GM12878 (cell line): ENCODE results near the gene F13A1. TPM values are rescaled to one million over a fixed set of nuclear protein-coding genes. Genes with fewer than 3 reads are reported as not detected.

ENCODE experiments used
- ATAC-seq: fragments of 200-7000 bp; cut with Tn5 transposase; 3 replicates; pipeline ENCODE4 v1.9.1; 2020; ENCODE audit warnings: mild to moderate bottlenecking, moderate library complexity
- BruUV-seq: library from RNA; stranded (reverse); fragments of 400-500 nt; replicated peaks from 2 replicates; lab custom pipeline; 2021; lab: Mats Ljungman, UMichigan
- CTCF ChIA-PET: fragments of 300-600 bp; sonication (Branson Sonifier 250); formaldehyde crosslinking; extraction: SDS; loops from one replicate; lab custom pipeline; 2021; ENCODE audit warnings: inconsistent platforms; lab: Yijun Ruan, JAX
- POLR2A ChIA-PET: fragments of 350-600 bp; formaldehyde crosslinking; extraction: SDS; loops from one replicate; lab custom pipeline; 2021; ENCODE audit warnings: inconsistent platforms; lab: Charles Lee
- RAD21 ChIA-PET: fragments of 300-600 bp; sonication (Branson Sonifier 250); formaldehyde crosslinking; loops from one replicate; lab custom pipeline; 2023; ENCODE audit warnings: antibody characterized with exemption; ENCODE audit not compliant: unreplicated experiment; lab: Charles Lee
- SMC1A ChIA-PET: fragments of 300-600 bp; sonication (Branson Sonifier 250); formaldehyde crosslinking; loops from one replicate; lab custom pipeline; 2023; ENCODE audit not compliant: unreplicated experiment, uncharacterized antibody; lab: Charles Lee
- DNase-seq: peaks from one replicate; pipeline ENCODE4 v3.0.0-alpha.2; 2011; ENCODE audit warnings: low read depth, low spot score
- FAIRE-seq: peaks from 3 replicates; lab custom pipeline; 2011; peaks lifted over from hg19 to GRCh38; lab: Jason Lieb, UNC
- H2AFZ ChIP-seq: 2 replicates; pipeline ENCODE4 v1.6.0; 2011; ENCODE audit warnings: low read depth, low read length, control low read depth; ENCODE audit not compliant: control insufficient read depth
- H3K27ac ChIP-seq: 2 replicates; pipeline ENCODE4 v1.5.1; 2011; ENCODE audit warnings: control low read depth; ENCODE audit not compliant: control insufficient read depth, insufficient read depth
- H3K27me3 ChIP-seq, 2 experiments: replicated peaks in 1 of 2; 2 replicates each; pipeline versions ENCODE4 v1.6.0 to v1.6.1; 2011; ENCODE audit warnings: low read length in 1 of 2; ENCODE audit not compliant: control insufficient read depth in 2 of 2, insufficient read depth in 2 of 2
- H3K36me3 ChIP-seq, 2 experiments: 2 replicates each; pipeline ENCODE4 v1.5.1; 2011; ENCODE audit warnings: low read length in 1 of 2; ENCODE audit not compliant: control insufficient read depth in 2 of 2, insufficient read depth in 2 of 2
- H3K4me1 ChIP-seq: 2 replicates; pipeline ENCODE4 v1.6.1; 2011; ENCODE audit warnings: mild to moderate bottlenecking, low read length, moderate library complexity, mixed read lengths; ENCODE audit not compliant: control insufficient read depth, insufficient read depth
- H3K4me2 ChIP-seq: 2 replicates; pipeline ENCODE4 v1.6.0; 2011; ENCODE audit warnings: control low read depth; ENCODE audit not compliant: control insufficient read depth, insufficient read depth
- H3K4me3 ChIP-seq: fragments of 200-600 bp; sonication (generic); 2 replicates; pipeline ENCODE4 v1.5.1; 2016
- H3K79me2 ChIP-seq: 2 replicates; pipeline ENCODE4 v1.6.0; 2011; ENCODE audit warnings: low read length; ENCODE audit not compliant: control insufficient read depth, insufficient read depth
- H3K9ac ChIP-seq: 2 replicates; pipeline ENCODE4 v1.8.0; 2011; ENCODE audit warnings: low read length, control low read depth, mixed read lengths; ENCODE audit not compliant: control insufficient read depth, insufficient read depth
- H3K9me3 ChIP-seq: replicated peaks from 3 replicates; pipeline ENCODE4 v1.5.1; 2011; ENCODE audit warnings: mild to moderate bottlenecking, low read length; ENCODE audit not compliant: control insufficient read depth, insufficient read depth
- H4K20me1 ChIP-seq: 2 replicates; pipeline ENCODE4 v1.6.0; 2011; ENCODE audit not compliant: control insufficient read depth, insufficient read depth
- RAD21 ChIP-seq: IDR thresholded peaks from 2 replicates; pipeline ENCODE4 v1.6.1; 2011; ENCODE audit warnings: mild to moderate bottlenecking, low read depth, low read length, moderate library complexity; ENCODE audit not compliant: insufficient read depth
- SMC3 ChIP-seq: IDR thresholded peaks from 2 replicates; pipeline ENCODE4 v1.6.1; 2011; ENCODE audit warnings: low read length, improper control_type of control experiment, borderline replicate concordance
- YY1 ChIP-seq: IDR thresholded peaks from 2 replicates; pipeline ENCODE4 v1.6.1; 2011; ENCODE audit warnings: low read depth, mild to moderate bottlenecking, low read length
- ZZZ3 ChIP-seq: IDR thresholded peaks from 2 replicates; pipeline ENCODE4 v1.6.1; 2011; ENCODE audit warnings: low read depth; ENCODE audit not compliant: control insufficient read depth, insufficient read length
- in situ Hi-C: fragments of 300-500 bp; cut with MboI; formaldehyde crosslinking; loops from 9 replicates; pipeline ENCODE4 v1.14.3; 2018; ENCODE audit warnings: mixed read lengths
- intact Hi-C: fragments of 100-400 bp; cut with micrococcal nuclease; formaldehyde crosslinking; loops from one replicate; pipeline ENCODE4 v1.14.2; 2022; ENCODE audit not compliant: unreplicated experiment
- microRNA-seq: library from miRNA; unstranded; fragments of <30 nt; microRNA quantifications from one replicate; pipeline ENCODE4, GENCODE V29; 2018
- polyA plus RNA-seq, 11 experiments: library from polyadenylated mRNA; depleted of rRNA in 4 of 11; unstranded in 6 of 11; stranded (reverse) in 5 of 11; fragments of >200 nt; fragmentation: Nextera tagmentation in 4 of 11; fragmentation: Illumina TruSeq in 1 of 11; extraction: Ambion mirVana in 4 of 11; extraction: Trizol in 1 of 11; gene quantifications; 1 replicate in 1 of 11; 2 replicates in 10 of 11; pipeline versions ENCODE4 v1.2.1 to v1.2.3, GENCODE V29; 2011 to 2016; ENCODE audit warnings: inconsistent platforms in 2 of 11, missing spikeins in 2 of 11, low read depth in 1 of 11
- small RNA-seq: library from RNA; depleted of rRNA; stranded (forward); fragments of <200 nt; gene quantifications from one replicate; pipeline ENCODE3, GENCODE V24; 2014
- total RNA-seq, 4 experiments: library from RNA; depleted of rRNA in 3 of 4; stranded (reverse); fragments of >200 nt in 3 of 4; fragmentation: Illumina TruSeq in 1 of 4; extraction: Trizol in 1 of 4; gene quantifications; 2 replicates each; pipeline versions ENCODE4 v1.2.1 to v1.2.3, GENCODE V29; 2013 to 2021
- TF ChIP-seq, protein P1 (sequence below), 3 experiments: IDR thresholded peaks in 2 of 3; conservative IDR thresholded peaks in 1 of 3; 2 replicates each; pipeline ENCODE4 v1.5.1; 2011; ENCODE audit warnings: low read depth in 3 of 3, low read length in 3 of 3, mild to moderate bottlenecking in 3 of 3, control low read depth in 2 of 3, moderate library complexity in 2 of 3, inconsistent platforms in 1 of 3, mixed read lengths in 1 of 3; ENCODE audit not compliant: control insufficient read depth in 2 of 3, insufficient read depth in 1 of 3; ENCODE audit errors: extremely low read depth in 1 of 3

The F13A1 gene
- total and polyA plus RNA-seq, 10 of the 15 experiments (the other 5 are each of a cell fraction or from before 2014, with no cell fraction given): 0.48 to 1.8 (median 1.0) TPM

DNA sequence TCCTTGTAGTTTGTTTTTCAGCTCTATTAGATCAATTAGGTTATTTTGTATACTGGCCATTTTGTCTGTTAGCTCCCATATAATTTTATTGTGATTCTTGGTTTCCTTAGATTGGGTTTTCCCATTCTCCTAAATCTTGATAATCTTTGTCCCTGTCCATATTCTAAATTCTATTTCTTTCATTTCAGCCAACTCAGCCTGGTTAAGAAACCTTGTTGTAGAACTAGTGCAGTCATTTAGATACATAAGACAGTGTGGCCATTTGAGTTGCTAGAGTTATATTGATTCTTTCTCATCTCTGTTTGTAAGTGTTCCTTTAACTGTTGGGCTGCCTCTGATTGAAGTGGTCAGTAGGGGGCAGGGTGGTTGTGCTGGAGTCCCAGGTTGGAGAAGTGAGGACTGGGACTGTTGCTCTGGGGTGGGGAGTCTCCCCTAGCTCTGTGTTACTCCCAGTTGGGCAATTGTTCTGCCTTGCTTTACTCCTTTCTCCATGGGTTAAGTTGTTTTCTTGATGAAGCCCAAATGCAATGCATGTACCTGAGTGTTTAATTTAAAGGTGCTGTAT, 214.9 kb downstream of the F13A1 start:
- no peaks in the 10 kb centered on the region for H3K4me1 ChIP-seq
- DNase-seq (no peak), FAIRE-seq (no peak), ATAC-seq (peak; percentile 92)
- no peaks in the 10 kb centered on the region for H3K79me2 ChIP-seq
- SMC1A ChIA-PET: interaction anchor here (0.6 to 4.7 kb wide), 8 partner anchors 15 to 571 kb away, joined by 3 to 32 read pairs (median 3); no protein-coding TSS in a partner anchor
- no peak overlapping the region for H3K4me3 ChIP-seq
- POLR2A ChIA-PET: no interaction called here
- TF ChIP-seq ZZZ3 (no peak), YY1 (no peak), RAD21 (peak; percentile 47), SMC3 (0 out of 2 replicates have a peak, but pooled peaks have one; percentile 32)
- TF ChIP-seq, protein P1, sequence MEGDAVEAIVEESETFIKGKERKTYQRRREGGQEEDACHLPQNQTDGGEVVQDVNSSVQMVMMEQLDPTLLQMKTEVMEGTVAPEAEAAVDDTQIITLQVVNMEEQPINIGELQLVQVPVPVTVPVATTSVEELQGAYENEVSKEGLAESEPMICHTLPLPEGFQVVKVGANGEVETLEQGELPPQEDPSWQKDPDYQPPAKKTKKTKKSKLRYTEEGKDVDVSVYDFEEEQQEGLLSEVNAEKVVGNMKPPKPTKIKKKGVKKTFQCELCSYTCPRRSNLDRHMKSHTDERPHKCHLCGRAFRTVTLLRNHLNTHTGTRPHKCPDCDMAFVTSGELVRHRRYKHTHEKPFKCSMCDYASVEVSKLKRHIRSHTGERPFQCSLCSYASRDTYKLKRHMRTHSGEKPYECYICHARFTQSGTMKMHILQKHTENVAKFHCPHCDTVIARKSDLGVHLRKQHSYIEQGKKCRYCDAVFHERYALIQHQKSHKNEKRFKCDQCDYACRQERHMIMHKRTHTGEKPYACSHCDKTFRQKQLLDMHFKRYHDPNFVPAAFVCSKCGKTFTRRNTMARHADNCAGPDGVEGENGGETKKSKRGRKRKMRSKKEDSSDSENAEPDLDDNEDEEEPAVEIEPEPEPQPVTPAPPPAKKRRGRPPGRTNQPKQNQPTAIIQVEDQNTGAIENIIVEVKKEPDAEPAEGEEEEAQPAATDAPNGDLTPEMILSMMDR (IDR thresholded peaks at IDR 0.05 in 2 of 3, conservative IDR thresholded peaks at IDR 0.05 in 1 of 3; ENCODE audit: control insufficient read depth in 2 of 3, extremely low read depth in 1 of 3, insufficient read depth in 1 of 3, low read depth in 3 of 3, low read length in 3 of 3): peak; percentile 14 to 44 (median 40); a peak in 4 of 6 replicates
- intact Hi-C loops (loop anchor here (1.0 to 5.0 kb wide), 2 partner anchors 212 to 442 kb away; no protein-coding TSS in a partner anchor), in situ Hi-C loops (no loop called here)
- RAD21 ChIA-PET: interaction anchor here (1.0 to 2.7 kb wide), 5 partner anchors 227 to 441 kb away, joined by 3 to 16 read pairs (median 3); no protein-coding TSS in a partner anchor
- no peaks in the 10 kb centered on the region for H3K27me3 ChIP-seq
- no peak overlapping the region for H3K27ac ChIP-seq
- no peak overlapping the region for H3K9ac ChIP-seq
- no peaks in the 10 kb centered on the region for H3K36me3 ChIP-seq
- no TSS peak for BruUV-seq
- H3K9me3 ChIP-seq: no peaks in the 10 kb centered on the region
- CTCF ChIA-PET: interaction anchor here (0.9 to 3.6 kb wide), 8 partner anchors 24 to 454 kb away, joined by 3 to 31 read pairs (median 4); no protein-coding TSS in a partner anchor
- no peak overlapping the region for H2AFZ ChIP-seq
- no peak overlapping the region for H3K4me2 ChIP-seq
- H4K20me1 ChIP-seq: no peaks in the 10 kb centered on the region

Small RNA genes lying within 50 kb of the gene (microRNA-seq; reads per million reads assigned to microRNA genes)
- gene MIR5683 (not detected), gene MIR7853 (not detected)

Small RNA genes lying within 50 kb of the gene (small RNA-seq; reads per million reads assigned to genes)
- gene MIR7853: not detected
